AG09309 (cell line): Measurements from ENCODE around the gene HJV.
"Not testable (repeated sequence)": the region's sequence is repeated elsewhere in the genome, so short reads cannot be mapped to it uniquely, and the experiment has no call there.

ENCODE experiments used
- DNase-seq: peaks from one replicate; pipeline ENCODE4 v3.0.0-alpha.2; 2010; ENCODE audit warnings: low read depth
- H3K4me3 ChIP-seq: 2 replicates; pipeline ENCODE4 v1.5.1; 2011; ENCODE audit warnings: mild to moderate bottlenecking, low read depth, low read length, moderate library complexity; ENCODE audit not compliant: control insufficient read depth
- TF ChIP-seq, protein P1 (sequence below): IDR thresholded peaks from 2 replicates; pipeline ENCODE4 v1.5.1; 2011; ENCODE audit warnings: mild to moderate bottlenecking, low read depth, low read length, inconsistent platforms; ENCODE audit not compliant: insufficient read depth, control insufficient read depth; ENCODE audit errors: missing control alignments

Gene HJV

DNA sequence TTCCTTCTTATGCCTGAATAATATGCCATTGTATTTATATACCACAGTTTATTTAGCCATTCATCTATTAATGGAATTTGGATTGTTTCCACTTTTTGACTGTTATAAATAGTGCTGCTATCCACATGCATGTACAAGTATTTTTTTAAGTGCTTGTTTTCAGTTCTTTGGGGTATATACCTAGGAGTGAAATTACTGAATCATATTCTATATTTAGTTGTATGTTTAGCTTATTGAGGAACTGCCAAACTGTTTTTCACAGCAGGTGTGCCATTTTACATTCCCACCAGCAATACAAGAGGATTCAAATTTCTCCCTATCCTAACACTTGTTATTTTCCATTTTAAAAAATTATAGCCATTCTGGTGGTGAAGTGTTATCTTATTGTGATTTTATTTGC is 7.6 kb upstream of the HJV start:
- no peak for DNase-seq
- H3K4me3 ChIP-seq, result no peak overlapping the region
- TF ChIP-seq, protein P1, sequence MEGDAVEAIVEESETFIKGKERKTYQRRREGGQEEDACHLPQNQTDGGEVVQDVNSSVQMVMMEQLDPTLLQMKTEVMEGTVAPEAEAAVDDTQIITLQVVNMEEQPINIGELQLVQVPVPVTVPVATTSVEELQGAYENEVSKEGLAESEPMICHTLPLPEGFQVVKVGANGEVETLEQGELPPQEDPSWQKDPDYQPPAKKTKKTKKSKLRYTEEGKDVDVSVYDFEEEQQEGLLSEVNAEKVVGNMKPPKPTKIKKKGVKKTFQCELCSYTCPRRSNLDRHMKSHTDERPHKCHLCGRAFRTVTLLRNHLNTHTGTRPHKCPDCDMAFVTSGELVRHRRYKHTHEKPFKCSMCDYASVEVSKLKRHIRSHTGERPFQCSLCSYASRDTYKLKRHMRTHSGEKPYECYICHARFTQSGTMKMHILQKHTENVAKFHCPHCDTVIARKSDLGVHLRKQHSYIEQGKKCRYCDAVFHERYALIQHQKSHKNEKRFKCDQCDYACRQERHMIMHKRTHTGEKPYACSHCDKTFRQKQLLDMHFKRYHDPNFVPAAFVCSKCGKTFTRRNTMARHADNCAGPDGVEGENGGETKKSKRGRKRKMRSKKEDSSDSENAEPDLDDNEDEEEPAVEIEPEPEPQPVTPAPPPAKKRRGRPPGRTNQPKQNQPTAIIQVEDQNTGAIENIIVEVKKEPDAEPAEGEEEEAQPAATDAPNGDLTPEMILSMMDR, result no peak

- DNase-seq, H3K4me3 ChIP-seq: not testable (repeated sequence)
Measured at GRCh38 chr1:146026650-146027049, 5.1 kb upstream of the HJV start.

DNA sequence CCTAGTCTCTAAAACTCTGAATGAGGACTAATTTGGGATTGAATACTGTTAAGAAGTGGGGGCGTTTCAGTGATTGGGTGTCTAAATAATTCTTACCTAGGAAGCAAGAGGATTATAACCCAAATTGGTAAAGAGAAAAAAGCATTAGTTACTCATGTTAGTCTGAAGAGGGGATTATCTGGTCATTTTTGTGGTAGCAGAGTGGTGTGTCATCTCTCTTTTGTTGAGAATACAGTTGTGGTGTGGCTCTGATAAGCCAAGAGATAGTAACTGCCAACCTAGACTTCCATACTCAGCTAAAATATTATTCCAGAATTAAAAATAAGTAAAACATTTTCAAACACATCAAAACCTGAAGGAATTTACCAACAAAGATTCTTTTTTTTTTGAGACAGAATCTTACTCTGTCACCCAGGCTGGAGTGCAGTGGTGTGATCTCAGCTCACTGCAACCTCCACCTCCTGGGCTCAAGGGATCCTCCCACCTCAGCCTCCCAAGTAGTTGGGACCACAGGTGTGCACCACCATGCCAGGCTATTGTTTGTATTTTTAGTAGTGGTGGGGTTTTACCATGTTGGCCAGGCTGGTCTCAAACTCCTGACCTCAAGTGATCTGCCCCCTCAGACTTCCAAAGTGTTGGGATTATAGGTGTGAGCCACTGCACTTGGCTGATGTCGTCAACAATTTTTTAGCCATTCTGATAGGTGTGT is 4.4 kb upstream of the HJV start:
- not testable (repeated sequence) for H3K4me3 ChIP-seq, DNase-seq

- DNase-seq, result no peak
- TF ChIP-seq, protein P1, result no peak
- no peak overlapping the region for H3K4me3 ChIP-seq
Measured at GRCh38 chr1:146022403-146023127, 1.0 kb upstream of the HJV start.

GRCh38 chr1:146021050-146021445 is 487 bp downstream of the HJV start:
- no peak overlapping the region for H3K4me3 ChIP-seq
- no peak for DNase-seq
- TF ChIP-seq, protein P1, result no peak

DNA sequence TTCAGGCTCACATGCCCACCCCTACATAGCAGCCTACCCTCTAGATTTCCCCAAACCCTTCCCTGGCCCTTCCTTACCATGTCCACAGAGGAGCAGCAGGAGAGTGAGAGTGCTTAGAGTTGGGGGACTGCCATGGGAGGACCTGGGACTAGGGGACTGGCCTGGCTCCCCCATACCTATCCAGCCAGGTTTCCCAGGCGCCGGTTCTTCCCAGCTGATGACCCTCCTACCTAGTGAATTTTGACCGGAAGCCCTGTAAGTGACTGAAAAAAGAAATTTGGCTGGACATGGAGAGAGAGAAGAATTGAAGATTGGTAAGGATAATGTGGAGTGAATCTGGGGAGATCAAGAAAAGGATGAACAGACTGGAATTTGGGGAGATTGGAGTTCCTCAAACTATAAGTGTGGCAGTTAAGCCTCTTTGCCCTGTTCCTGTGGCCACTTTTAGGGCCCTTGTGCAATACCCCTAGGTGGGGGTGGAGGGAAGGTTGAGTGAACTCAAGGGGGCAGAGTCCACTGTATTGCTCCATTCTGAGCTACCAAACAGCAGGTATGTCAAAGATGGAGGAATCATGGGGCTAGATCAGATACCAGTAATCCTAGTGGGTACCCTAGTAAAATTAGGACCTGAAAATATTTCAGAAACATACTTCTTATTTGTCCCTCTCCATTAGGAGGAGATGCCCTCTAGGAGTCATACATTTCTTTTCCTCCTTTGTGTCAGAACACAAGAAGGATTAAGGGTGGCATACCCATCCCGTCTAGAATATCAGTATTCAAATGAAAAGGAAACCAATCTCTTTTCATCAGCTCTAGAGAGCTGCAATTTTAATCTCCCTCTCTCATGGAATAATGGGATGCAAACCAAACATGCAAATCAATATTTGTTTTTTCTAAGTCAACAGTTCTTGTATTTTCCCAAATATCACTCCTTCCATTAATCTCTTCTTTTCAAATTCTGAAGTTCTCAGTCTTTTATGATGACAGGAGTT is 1.2 kb downstream of the HJV start:
- H3K4me3 ChIP-seq, result no peak overlapping the region
- TF ChIP-seq, protein P1, result no peak
- DNase-seq, result no peak

DNA sequence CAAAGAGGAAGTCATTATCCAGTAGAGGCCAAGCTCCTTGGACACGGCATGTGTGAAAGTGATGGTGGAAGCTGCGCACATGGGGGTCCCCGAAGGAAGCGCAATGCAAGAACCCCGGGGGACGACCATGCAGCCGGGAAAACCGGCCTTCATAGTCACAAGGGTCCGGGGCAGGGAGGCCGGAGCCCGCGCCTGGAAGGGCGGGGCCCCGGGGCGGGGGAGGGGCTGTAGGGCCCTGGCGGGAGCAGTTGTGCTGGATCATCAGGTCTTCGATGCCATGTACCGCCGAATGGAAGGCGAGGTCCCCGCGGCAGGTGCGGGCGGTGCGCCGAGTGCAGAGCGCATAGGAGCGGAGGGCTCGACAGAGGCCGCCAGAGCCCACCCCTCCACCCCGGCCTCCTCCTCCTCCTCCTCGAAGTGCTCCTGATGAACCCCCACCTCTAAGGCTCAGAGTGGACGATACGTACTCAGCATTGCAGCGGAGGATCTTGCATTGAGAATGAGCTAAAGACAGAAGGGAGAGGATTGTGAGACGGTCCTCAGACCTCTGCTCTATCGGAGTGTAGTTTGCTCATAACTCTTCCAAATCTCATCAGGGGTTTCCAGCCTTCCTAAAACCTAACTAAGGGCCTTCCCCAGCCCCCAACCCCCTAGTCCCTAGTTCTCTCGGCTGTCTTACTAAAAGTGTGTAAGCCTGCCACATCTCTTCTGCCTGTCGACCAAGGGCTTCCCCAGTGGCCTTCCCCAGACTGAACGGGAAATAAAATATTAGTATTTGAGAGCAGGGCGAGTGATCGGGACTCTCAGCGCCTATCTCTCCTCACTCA is 2.1 kb downstream of the HJV start:
- H3K4me3 ChIP-seq, result no peak overlapping the region
- TF ChIP-seq, protein P1, result no peak
- DNase-seq, result no peak
